Pancreas (tissue), 10 donors: ENCODE results near the gene ISYNA1. TPM values are rescaled to one million over a fixed set of nuclear protein-coding genes. Genes with fewer than 3 reads are reported as not detected.

Source experiments
- ATAC-seq, 4 donors: fragments of 200-7000 bp; cut with Tn5 transposase; one replicate each; pipeline versions ENCODE4 v1.8.0 to v1.9.1; 2020; ENCODE audit warnings: mild to moderate bottlenecking in 4 of 4, moderate library complexity in 4 of 4
- DNase-seq, 6 donors: peaks; one replicate each; pipeline ENCODE4 v3.0.0-alpha.2; 2020
- FAIRE-seq: peaks from 2 replicates; lab custom pipeline; 2012; peaks lifted over from hg19 to GRCh38; lab: Jason Lieb, UNC
- H3K27ac ChIP-seq, 4 donors: fragments of 200-600 bp; sonication (generic); 1 replicate in 3 of 4; 2 replicates in 1 of 4; pipeline versions ENCODE4 v1.5.0 to v1.8.0; 2020
- H3K27me3 ChIP-seq, 4 donors: fragments of 200-600 bp; one replicate each; pipeline ENCODE4 v1.8.0; 2021
- H3K36me3 ChIP-seq, 3 donors: fragments of 200-600 bp; sonication (generic) in 1 of 3; one replicate each; pipeline versions ENCODE4 v1.5.0 to v1.8.0; 2020 to 2021
- H3K4me1 ChIP-seq, 3 donors: fragments of 200-600 bp; one replicate each; pipeline ENCODE4 v1.8.0; 2021
- H3K4me3 ChIP-seq, 4 donors: fragments of 200-600 bp; sonication (generic) in 2 of 4; one replicate each; pipeline versions ENCODE4 v1.5.0 to v1.8.0; 2020 to 2021
- H3K9me3 ChIP-seq, 4 donors: fragments of 200-600 bp; one replicate each; pipeline ENCODE4 v1.8.0; 2021
- WGBS, 2 donors: extraction: QIAGEN DNeasy Blood & Tissue Kit; methylation state at CpG; one replicate each; pipeline ENCODE4 v1.1.7; 2013; 5-methylcytosine and 5-hydroxymethylcytosine counted together
- intact Hi-C, 3 donors: fragments of 100-400 bp; cut with DNase I; formaldehyde crosslinking; loops; one replicate each; pipeline versions ENCODE4 v1.11.1 to v1.14.2; 2022
- polyA plus RNA-seq, 2 donors: library from polyadenylated mRNA; stranded (reverse); fragments of 200-250 nt; gene quantifications; one replicate each; pipeline ENCODE4 v1.2.3, GENCODE V29; 2013
- total RNA-seq, 6 donors: library from RNA; stranded (reverse); fragmentation: NEBNext Ultra II Directional in 4 of 6; extraction: Animal tissue kit (Norgen Biotek cat#: 25700) in 4 of 6; gene quantifications; one replicate each; pipeline versions ENCODE4 v1.2.1 to v1.2.4, GENCODE V29; 2021 to 2023
- TF ChIP-seq, protein P1 (sequence below), 4 donors: fragments of 200-600 bp; sonication (generic) in 3 of 4; IDR thresholded peaks; one replicate each; pipeline versions ENCODE4 v1.5.0 to v1.8.0; 2021; ENCODE audit warnings: antibody characterized with exemption in 4 of 4
- donor health status: healthy with polysubstance abuse.
- donor health status: DM: no; HTN: no; CAD: no; lungs with moderate emphysema.
- donor health status: DM: no; HTN: no; CAD: no.
- donor health status: control.
- donor health status: control.
- donor health status: Bipolar disorder and iron deficiency.
- donor health status: DM: yes; HTN: yes; CAD: no.
- donor health status: DM: no; HTN: no; CAD: no.
- donor health status: DM: no; HTN: no; CAD: no.
- donor health status: DM: yes; HTN: yes; CAD: no.

ISYNA1 gene
- total and polyA plus RNA-seq, 8 donors, result 26.1 to 309 (median 48.2) TPM

DNA sequence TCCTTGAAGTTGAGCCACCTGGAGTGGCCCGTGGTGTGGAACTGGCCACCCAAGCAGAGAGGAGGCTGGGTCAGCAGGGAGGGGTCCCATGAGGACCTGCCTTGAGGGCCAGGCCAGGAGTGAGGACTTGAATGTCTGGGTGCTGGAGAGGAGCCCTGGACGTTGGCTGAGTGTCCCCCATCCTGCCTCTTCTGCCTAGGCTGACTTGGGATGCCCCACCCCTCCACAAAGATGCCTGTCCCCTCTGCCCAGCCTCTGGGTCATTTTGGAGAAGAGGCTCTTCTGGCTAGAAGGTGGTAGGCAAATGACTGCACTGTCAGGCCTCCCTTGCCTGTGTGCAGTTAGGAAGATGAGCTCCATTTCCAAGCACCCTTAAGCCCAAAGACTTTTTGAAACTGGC, 17.0 kb downstream of the ISYNA1 start:
- no peak for FAIRE-seq
- intact Hi-C loops, result no loop called here
- no peaks in the 10 kb centered on the region for H3K27me3 ChIP-seq
- H3K4me1 ChIP-seq, result peaks cover 9 to 33% (median 12%) of the 10 kb centered on the region in 3 donors
- WGBS, 2 donors, result 49 to 52% methylated on average over 2 of the region's 2 CpGs
- ATAC-seq, result no peak
- peak overlapping the region in 1 of 4 donors; percentile 68 for H3K4me3 ChIP-seq
- no peaks in the 10 kb centered on the region for H3K36me3 ChIP-seq
- H3K27ac ChIP-seq, result no peak overlapping the region
- peak in 1 of 6 donors; percentile 61 for DNase-seq
- TF ChIP-seq, protein P1, sequence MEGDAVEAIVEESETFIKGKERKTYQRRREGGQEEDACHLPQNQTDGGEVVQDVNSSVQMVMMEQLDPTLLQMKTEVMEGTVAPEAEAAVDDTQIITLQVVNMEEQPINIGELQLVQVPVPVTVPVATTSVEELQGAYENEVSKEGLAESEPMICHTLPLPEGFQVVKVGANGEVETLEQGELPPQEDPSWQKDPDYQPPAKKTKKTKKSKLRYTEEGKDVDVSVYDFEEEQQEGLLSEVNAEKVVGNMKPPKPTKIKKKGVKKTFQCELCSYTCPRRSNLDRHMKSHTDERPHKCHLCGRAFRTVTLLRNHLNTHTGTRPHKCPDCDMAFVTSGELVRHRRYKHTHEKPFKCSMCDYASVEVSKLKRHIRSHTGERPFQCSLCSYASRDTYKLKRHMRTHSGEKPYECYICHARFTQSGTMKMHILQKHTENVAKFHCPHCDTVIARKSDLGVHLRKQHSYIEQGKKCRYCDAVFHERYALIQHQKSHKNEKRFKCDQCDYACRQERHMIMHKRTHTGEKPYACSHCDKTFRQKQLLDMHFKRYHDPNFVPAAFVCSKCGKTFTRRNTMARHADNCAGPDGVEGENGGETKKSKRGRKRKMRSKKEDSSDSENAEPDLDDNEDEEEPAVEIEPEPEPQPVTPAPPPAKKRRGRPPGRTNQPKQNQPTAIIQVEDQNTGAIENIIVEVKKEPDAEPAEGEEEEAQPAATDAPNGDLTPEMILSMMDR (IDR thresholded peaks at IDR 0.05), result no peak
- no peaks in the 10 kb centered on the region for H3K9me3 ChIP-seq

DNA sequence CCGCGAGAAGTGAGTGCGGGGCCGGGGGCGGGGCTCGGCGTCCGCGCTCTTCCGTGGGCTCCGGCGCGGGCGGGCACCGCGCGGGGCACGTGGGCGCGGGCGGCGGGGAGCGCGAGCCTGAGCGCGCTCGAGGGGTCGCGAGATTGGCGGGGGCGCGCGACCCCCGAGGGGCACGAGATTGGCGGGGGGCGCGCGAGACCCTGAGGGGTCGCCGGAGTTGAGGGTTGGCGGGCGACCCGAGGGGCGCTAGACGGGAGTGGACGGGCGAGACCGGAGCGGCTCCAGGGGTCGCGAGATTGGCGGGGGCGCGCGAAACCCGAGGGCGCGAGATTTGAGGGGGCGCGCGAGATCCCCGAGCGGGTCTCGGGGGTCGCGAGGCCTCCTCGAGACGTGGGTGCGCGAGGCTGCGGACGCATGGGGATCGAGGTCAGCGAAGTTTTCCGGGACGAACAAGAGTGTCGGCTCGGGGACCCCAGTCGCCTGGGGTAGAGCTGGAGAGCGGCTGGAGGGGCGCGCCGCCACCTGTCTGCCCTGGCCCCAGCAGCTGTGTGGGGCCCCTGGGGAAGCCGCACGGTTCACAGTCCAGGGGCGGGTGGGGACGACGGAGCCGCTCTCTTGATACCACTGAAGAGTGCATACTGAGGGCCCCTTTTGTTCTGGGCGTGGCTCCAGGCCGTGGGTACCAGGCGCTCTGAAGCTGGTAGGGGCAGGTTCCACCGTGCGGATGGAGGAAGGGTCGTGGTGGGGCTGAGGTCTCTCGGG, 18.1 kb downstream of the ISYNA1 start:
- Histone ChIP-seq H3K36me3 (no peaks in the 10 kb centered on the region), H3K4me3 (peak overlapping the region; percentile 51 to 68 (median 64)), H3K27me3 (no peaks in the 10 kb centered on the region), H3K9me3 (no peaks in the 10 kb centered on the region), H3K4me1 (peaks cover 9 to 33% (median 12%) of the 10 kb centered on the region in 3 donors), H3K27ac (peak overlapping the region in 3 of 4 donors; percentile 58 to 83 (median 82))
- intact Hi-C loops, result no loop called here
- TF ChIP-seq, protein P1 (IDR thresholded peaks at IDR 0.05), result no peak
- no peak for FAIRE-seq
- DNase-seq, result peak in 4 of 6 donors; percentile 53 to 85 (median 63)
- peak in 2 of 4 donors; percentile 0 to 4 for ATAC-seq
- WGBS, 2 donors, result 3 to 4% methylated on average over 69 to 97 of the region's 97 CpGs

DNA sequence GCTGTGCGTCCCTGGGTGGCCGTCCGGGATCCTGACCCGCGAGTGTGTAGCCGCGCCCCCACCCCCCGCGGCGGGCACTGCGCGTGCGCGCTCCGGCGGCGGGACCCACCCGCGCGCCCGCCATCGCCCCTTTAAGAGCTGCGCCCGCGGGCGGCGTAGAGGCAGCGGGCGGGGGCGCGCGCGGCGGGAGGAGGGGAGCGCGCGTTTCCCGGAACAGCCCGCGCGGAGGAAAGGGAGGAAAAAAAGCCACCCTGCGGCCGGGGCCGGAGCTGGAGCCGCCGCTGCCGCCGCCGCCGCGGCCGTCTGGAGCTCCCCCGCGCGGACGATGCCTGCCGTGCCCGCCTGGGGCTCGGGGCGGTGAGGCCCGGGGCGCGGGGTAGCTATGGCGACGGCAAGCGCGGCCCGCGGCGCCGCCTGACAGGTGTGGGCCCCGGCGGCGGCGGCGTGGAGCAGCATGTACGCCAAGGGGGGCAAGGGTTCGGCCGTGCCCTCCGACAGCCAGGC, 18.7 kb downstream of the ISYNA1 start, which contains the start of gene SSBP4:
SSBP4 (plus strand) TSS at position 204 of the 504 bp plus-strand sequence; CDS start at position 455, 251 bp downstream.
- Histone ChIP-seq H3K36me3 (no peaks in the 10 kb centered on the region), H3K27ac (peak within 1 kb of the TSS; percentile 42 to 83 (median 70)), H3K4me3 (peak within 1 kb of the TSS; percentile 51 to 68 (median 64)), H3K27me3 (no peaks in the 10 kb centered on the region), H3K9me3 (no peaks in the 10 kb centered on the region), H3K4me1 (peaks cover 9 to 33% (median 12%) of the 10 kb centered on the region in 3 donors)
- DNase-seq (peak; percentile 66 to 89 (median 84)), FAIRE-seq (no peak), ATAC-seq (peak; percentile 43 to 72 (median 57))
- TF ChIP-seq, protein P1 (IDR thresholded peaks at IDR 0.05), result peak in 3 of 4 donors; percentile 13 to 24 (median 16)
- intact Hi-C loops, result no loop called here
- 0 to 1% methylated on average over 43 to 80 of the region's 80 CpGs for WGBS, 2 donors

DNA sequence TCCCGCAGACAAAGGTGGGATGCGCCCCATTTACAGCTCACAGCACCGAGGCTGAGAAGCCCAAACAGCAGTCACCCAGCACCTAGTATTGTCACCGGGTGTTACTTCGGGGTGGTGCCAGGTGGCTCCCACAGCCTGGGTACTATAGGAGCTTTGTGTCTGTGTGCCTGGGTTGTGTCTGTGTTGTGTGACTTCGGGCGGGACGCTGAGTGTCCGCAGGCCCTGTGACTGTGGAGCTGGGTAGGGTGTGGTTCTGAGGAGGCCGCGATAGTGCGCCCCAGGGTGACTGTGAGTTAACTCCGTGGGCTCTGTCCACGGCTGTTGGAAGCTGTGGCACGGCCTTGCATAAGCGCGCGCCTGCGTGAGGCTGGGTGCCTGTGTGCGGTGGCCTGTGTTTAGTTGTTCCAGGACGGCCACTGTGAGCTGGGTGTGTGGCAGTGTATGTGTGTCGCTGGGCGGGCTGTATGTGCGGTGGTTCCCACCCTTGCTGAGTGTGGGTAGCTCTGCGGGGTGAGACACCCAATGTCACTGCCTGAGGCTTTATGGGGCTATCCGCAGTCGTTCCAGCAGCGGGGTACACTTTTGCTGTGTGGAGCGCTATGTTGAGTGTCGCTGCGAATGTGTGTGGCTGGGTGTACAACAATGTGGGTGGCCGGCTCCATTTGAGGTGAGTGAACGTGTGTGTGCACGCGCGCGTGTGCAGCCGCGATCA, 19.3 kb downstream of the ISYNA1 start:
- DNase-seq (peak in 2 of 6 donors; percentile 61 to 84), ATAC-seq (peak; percentile 9 to 14 (median 12)), FAIRE-seq (no peak)
- peak overlapping the region in 3 of 4 donors; percentile 60 to 68 (median 68) for H3K4me3 ChIP-seq
- TF ChIP-seq, protein P1 (IDR thresholded peaks at IDR 0.05), result no peak
- H3K36me3 ChIP-seq, result no peaks in the 10 kb centered on the region
- WGBS, 2 donors, result 14 to 17% methylated on average over 39 of the region's 39 CpGs
- intact Hi-C loops, result no loop called here
- peak overlapping the region; percentile 42 to 83 (median 70) for H3K27ac ChIP-seq
- no peaks in the 10 kb centered on the region for H3K27me3 ChIP-seq
- peaks cover 9 to 33% (median 12%) of the 10 kb centered on the region in 3 donors for H3K4me1 ChIP-seq
- no peaks in the 10 kb centered on the region for H3K9me3 ChIP-seq
